ENCODE results near the gene WDR87. TPM values are rescaled to one million over a fixed set of nuclear protein-coding genes. Genes with fewer than 3 reads are reported as not detected.

WDR87 gene
- total RNA-seq, 1 donor from 2014 or later = not detected

DNA sequence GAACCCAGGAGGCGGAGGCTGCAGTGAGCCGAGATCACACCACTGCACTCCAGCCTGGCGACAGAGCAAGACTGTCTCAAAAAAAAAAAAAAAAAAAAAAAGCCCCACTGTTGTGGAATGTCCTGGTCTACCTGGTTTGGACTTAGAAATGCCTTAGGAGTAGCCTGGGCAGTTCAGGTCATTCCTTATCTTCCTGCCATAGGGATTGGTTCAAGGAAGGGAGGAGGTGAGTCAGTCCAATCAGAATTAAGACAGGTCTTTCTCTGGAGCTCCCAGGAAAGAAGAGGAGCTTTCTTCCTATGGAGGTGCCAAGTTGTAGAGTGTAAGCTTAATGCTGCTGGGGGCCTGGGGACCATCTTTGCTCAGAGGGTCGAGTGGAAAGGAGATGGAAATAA, 45.4 kb upstream of the WDR87 start:
- H3K4me3 ChIP-seq (ENCODE audit: low read depth, low read length) = no peak overlapping the region
- no peaks in the 10 kb centered on the region for H3K36me3 ChIP-seq (ENCODE audit: control insufficient read depth, insufficient read depth, low read length)
- TF ChIP-seq CTCF (IDR thresholded peaks at IDR 0.05; ENCODE audit: insufficient read depth, low read length, poor library complexity, severe bottlenecking) = no peak
- DNase-seq (ENCODE audit: low read depth) = no peak
- no peaks in the 10 kb centered on the region for H3K27me3 ChIP-seq (ENCODE audit: control insufficient read depth, insufficient read depth, low read length)

GRCh38 chr19:37950471-37951175, 44.2 kb upstream of the WDR87 start:
- Histone ChIP-seq H3K27me3 (ENCODE audit: control insufficient read depth, insufficient read depth, low read length) (no peaks in the 10 kb centered on the region), H3K36me3 (ENCODE audit: control insufficient read depth, insufficient read depth, low read length) (no peaks in the 10 kb centered on the region), H3K4me3 (ENCODE audit: low read depth, low read length) (no peak overlapping the region)
- no peak for TF ChIP-seq CTCF (IDR thresholded peaks at IDR 0.05; ENCODE audit: insufficient read depth, low read length, poor library complexity, severe bottlenecking)
- DNase-seq (ENCODE audit: low read depth) = no peak

DNA sequence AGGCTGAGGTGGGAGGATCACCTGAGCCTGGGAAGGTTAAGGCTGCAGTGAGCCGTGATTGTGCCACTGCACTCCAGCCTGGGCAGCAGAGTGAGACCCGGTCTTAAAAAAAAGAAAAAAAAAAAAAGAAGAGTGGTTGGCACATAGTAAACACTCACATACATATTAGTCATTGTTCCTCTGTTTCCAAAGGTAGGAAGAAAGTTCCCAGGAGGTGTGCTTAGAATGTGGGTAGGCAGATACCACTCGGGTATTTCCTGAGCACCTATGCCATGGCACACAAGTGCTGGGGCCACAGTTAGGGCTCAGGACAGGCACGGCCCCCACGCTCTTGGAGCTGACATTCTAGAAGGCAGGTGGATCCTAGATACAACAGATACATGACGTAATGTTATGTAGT, 42.0 kb upstream of the WDR87 start:
- Histone ChIP-seq H3K4me3 (ENCODE audit: low read depth, low read length) (no peak overlapping the region), H3K36me3 (ENCODE audit: control insufficient read depth, insufficient read depth, low read length) (no peaks in the 10 kb centered on the region), H3K27me3 (ENCODE audit: control insufficient read depth, insufficient read depth, low read length) (no peaks in the 10 kb centered on the region)
- TF ChIP-seq CTCF (IDR thresholded peaks at IDR 0.05; ENCODE audit: insufficient read depth, low read length, poor library complexity, severe bottlenecking) = no peak
- no peak for DNase-seq (ENCODE audit: low read depth)

GRCh38 chr19:37947778-37948177, 41.4 kb upstream of the WDR87 start:
- Histone ChIP-seq H3K27me3 (ENCODE audit: control insufficient read depth, insufficient read depth, low read length) (no peaks in the 10 kb centered on the region), H3K4me3 (ENCODE audit: low read depth, low read length) (no peak overlapping the region), H3K36me3 (ENCODE audit: control insufficient read depth, insufficient read depth, low read length) (no peaks in the 10 kb centered on the region)
- DNase-seq (ENCODE audit: low read depth) = no peak
- TF ChIP-seq CTCF (IDR thresholded peaks at IDR 0.05; ENCODE audit: insufficient read depth, low read length, poor library complexity, severe bottlenecking) = no peak

DNA sequence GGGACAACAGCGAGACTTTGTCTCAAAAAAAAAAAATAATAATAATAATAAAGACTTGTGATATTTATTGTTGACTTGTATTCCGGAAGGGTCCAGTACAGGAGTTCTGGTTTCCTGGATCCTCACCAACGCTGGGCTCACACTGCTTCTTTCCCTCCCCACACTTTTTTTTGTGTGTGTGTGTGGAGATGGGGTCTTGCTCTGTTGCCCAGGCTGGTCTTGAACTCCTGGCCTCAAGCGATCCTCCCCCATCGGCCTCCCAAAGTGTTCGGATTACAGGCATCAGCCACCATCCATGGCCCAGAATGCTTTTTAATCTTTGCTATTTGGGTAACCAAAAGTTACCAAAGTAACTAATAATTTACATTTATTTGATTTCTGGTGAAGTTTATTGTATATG, 39.7 kb upstream of the WDR87 start:
- H3K36me3 ChIP-seq (ENCODE audit: control insufficient read depth, insufficient read depth, low read length) = no peaks in the 10 kb centered on the region

More for the DNA sequence above, 39.7 kb upstream of the WDR87 start:
- no peak for DNase-seq (ENCODE audit: low read depth)
- Histone ChIP-seq H3K4me3 (ENCODE audit: low read depth, low read length) (no peak overlapping the region), H3K27me3 (ENCODE audit: control insufficient read depth, insufficient read depth, low read length) (no peaks in the 10 kb centered on the region)
- no peak for TF ChIP-seq CTCF (IDR thresholded peaks at IDR 0.05; ENCODE audit: insufficient read depth, low read length, poor library complexity, severe bottlenecking)

Measured in kidney epithelial cell (primary cell).